PC-9 (cell line): Measurements from ENCODE around the gene ASCC1. TPM values are rescaled to one million over a fixed set of nuclear protein-coding genes. Genes with fewer than 3 reads are reported as not detected.

Experiments used
- BruUV-seq: library from RNA; stranded (reverse); fragments of 400-500 nt; replicated peaks from 2 replicates; lab custom pipeline; 2021; lab: Mats Ljungman, UMichigan
- CTCF ChIA-PET: fragments of 300-600 bp; sonication (Branson Sonifier 250); formaldehyde crosslinking; loops from one replicate; lab custom pipeline; 2022; ENCODE audit warnings: antibody characterized with exemption; lab: Charles Lee
- POLR2A ChIA-PET: fragments of 300-600 bp; sonication (Branson Sonifier 250); formaldehyde crosslinking; loops from one replicate; lab custom pipeline; 2022; ENCODE audit warnings: antibody characterized with exemption; ENCODE audit not compliant: unreplicated experiment; lab: Charles Lee
- DNase-seq, 2 experiments: peaks; one replicate each; pipeline versions ENCODE4 v3.0.0 to v3.0.0-alpha.2; 2015 to 2022; ENCODE audit warnings: mixed read lengths in 1 of 2
- H2AFZ ChIP-seq: fragments of 200-600 bp; sonication (generic); 2 replicates; pipeline ENCODE4 v1.8.1; 2017; ENCODE audit warnings: antibody characterized with exemption
- H3F3A ChIP-seq: fragments of 200-600 bp; sonication (generic); 2 replicates; pipeline ENCODE4 v1.8.1; 2017; ENCODE audit warnings: antibody characterized with exemption, mild to moderate bottlenecking, low read depth; ENCODE audit not compliant: insufficient read depth
- H3K27ac ChIP-seq: fragments of 200-600 bp; sonication (generic); 2 replicates; pipeline ENCODE4 v1.6.1; 2016; ENCODE audit warnings: mixed run types
- H3K27me3 ChIP-seq: fragments of 200-600 bp; sonication (generic); 2 replicates; pipeline ENCODE4 v1.6.1; 2016; ENCODE audit warnings: low read depth, mixed run types; ENCODE audit not compliant: insufficient read depth
- H3K36me3 ChIP-seq: fragments of 200-600 bp; sonication (generic); 2 replicates; pipeline ENCODE4 v1.6.1; 2016; ENCODE audit warnings: low read depth, mixed run types
- H3K4me1 ChIP-seq: fragments of 200-600 bp; sonication (generic); replicated peaks from 2 replicates; pipeline ENCODE4 v1.6.1; 2016; ENCODE audit warnings: mixed run types; ENCODE audit not compliant: insufficient read depth
- H3K4me2 ChIP-seq: fragments of 200-600 bp; sonication (generic); 2 replicates; pipeline ENCODE4 v1.6.1; 2017; ENCODE audit warnings: mixed run types
- H3K4me3 ChIP-seq: fragments of 200-600 bp; sonication (generic); 2 replicates; pipeline ENCODE4 v1.6.1; 2016; ENCODE audit warnings: mixed run types
- H3K79me2 ChIP-seq: fragments of 200-600 bp; sonication (generic); 2 replicates; pipeline ENCODE4 v1.6.1; 2017; ENCODE audit warnings: low read depth, mixed run types
- H3K9me2 ChIP-seq: fragments of 200-600 bp; sonication (generic); 2 replicates; pipeline ENCODE4 v1.8.1; 2017; ENCODE audit warnings: mild to moderate bottlenecking; ENCODE audit not compliant: insufficient read depth
- H3K9me3 ChIP-seq: fragments of 200-600 bp; sonication (generic); 2 replicates; pipeline ENCODE4 v1.8.1; 2016; ENCODE audit warnings: low read depth; ENCODE audit not compliant: insufficient read depth
- H4K20me1 ChIP-seq: fragments of 200-600 bp; sonication (generic); 2 replicates; pipeline ENCODE4 v1.8.1; 2017; ENCODE audit not compliant: insufficient read depth
- CTCF ChIP-seq: fragments of 200-600 bp; sonication (generic); conservative IDR thresholded peaks from 2 replicates; pipeline ENCODE4 v1.6.1; 2017; ENCODE audit warnings: mixed run types, antibody characterized with exemption, mild to moderate bottlenecking, moderate library complexity
- EZH2 ChIP-seq: fragments of 200-600 bp; sonication (generic); IDR thresholded peaks from 2 replicates; pipeline ENCODE4 v1.8.0; 2017; ENCODE audit warnings: antibody characterized with exemption, low read depth
- intact Hi-C: fragments of 100-400 bp; cut with micrococcal nuclease; formaldehyde crosslinking; loops from one replicate; pipeline ENCODE4 v1.10.0; 2022; ENCODE audit not compliant: unreplicated experiment
- total RNA-seq: library from RNA; stranded (reverse); gene quantifications from 2 replicates; pipeline ENCODE4 v1.2.3, GENCODE V29; 2021

The ASCC1 gene
- total RNA-seq, 1 experiment from 2014 or later = 129 TPM

GRCh38 chr10:72257051-72257892 is 41.2 kb upstream of the ASCC1 start:
- intact Hi-C loops = no loop called here
- Histone ChIP-seq H3K27ac (no peak overlapping the region), H3K27me3 (no peaks in the 10 kb centered on the region), H3K4me2 (no peak overlapping the region), H3K9me2 (no peaks in the 10 kb centered on the region), H3K36me3 (no peaks in the 10 kb centered on the region), H3K79me2 (no peaks in the 10 kb centered on the region), H3K4me3 (no peak overlapping the region), H3F3A (peaks cover 37% of the 10 kb centered on the region), H3K9me3 (no peaks in the 10 kb centered on the region), H3K4me1 (peaks cover 47% of the 10 kb centered on the region), H4K20me1 (no peaks in the 10 kb centered on the region), H2AFZ (no peak overlapping the region)
- no peak for DNase-seq
- no peak for TF ChIP-seq EZH2
- TF ChIP-seq CTCF = no peak
- ChIA-PET CTCF (interaction anchor here (0.7 kb wide), 1 partner anchor 121 kb away, joined by 8 read pairs; no protein-coding TSS in a partner anchor), POLR2A (no interaction called here)
- no TSS peak for BruUV-seq

GRCh38 chr10:72255977-72256729 is 40.1 kb upstream of the ASCC1 start:
- no peak overlapping the region for H3K4me2 ChIP-seq

GRCh38 chr10:72254813-72255568 is 38.9 kb upstream of the ASCC1 start:
- no peaks in the 10 kb centered on the region for H3K9me3 ChIP-seq
- no peak overlapping the region for H3K27ac ChIP-seq
- ChIA-PET CTCF (interaction anchor here (0.6 to 0.7 kb wide), 4 partner anchors 8 to 806 kb away, joined by 3 to 11 read pairs (median 6); no protein-coding TSS in a partner anchor), POLR2A (interaction anchor here (0.6 to 0.7 kb wide), 3 partner anchors 36 to 279 kb away, joined by 3 to 11 read pairs (median 3); partner anchors contain the start of gene ASCC1)
- DNase-seq = peak in 1 of 2 experiments; percentile 59
- H3K79me2 ChIP-seq = no peaks in the 10 kb centered on the region
- peaks cover 34% of the 10 kb centered on the region for H3K4me1 ChIP-seq
- H3K27me3 ChIP-seq = no peaks in the 10 kb centered on the region
- TF ChIP-seq EZH2 (no peak), CTCF (no peak)
- intact Hi-C loops = no loop called here
- H3F3A ChIP-seq = peaks cover 18% of the 10 kb centered on the region
- H2AFZ ChIP-seq = no peak overlapping the region
- no peaks in the 10 kb centered on the region for H3K9me2 ChIP-seq
- H3K4me3 ChIP-seq = no peak overlapping the region
- no peaks in the 10 kb centered on the region for H3K36me3 ChIP-seq
- H3K4me2 ChIP-seq = no peak overlapping the region
- BruUV-seq = no TSS peak
- H4K20me1 ChIP-seq = no peaks in the 10 kb centered on the region

More at GRCh38 chr10:72255977-72256729, 40.1 kb upstream of the ASCC1 start:
- ChIA-PET POLR2A (interaction anchor here (0.6 to 0.7 kb wide), 2 partner anchors 8 to 36 kb away, joined by 3 to 4 read pairs; no protein-coding TSS in a partner anchor), CTCF (interaction anchor here (0.6 to 0.7 kb wide), 3 partner anchors 21 to 805 kb away, joined by 6 to 11 read pairs (median 7); no protein-coding TSS in a partner anchor)
- intact Hi-C loops = no loop called here
- Histone ChIP-seq H3K9me2 (no peaks in the 10 kb centered on the region), H2AFZ (no peak overlapping the region), H4K20me1 (no peaks in the 10 kb centered on the region), H3K4me3 (no peak overlapping the region), H3F3A (peaks cover 26% of the 10 kb centered on the region), H3K27ac (no peak overlapping the region), H3K79me2 (no peaks in the 10 kb centered on the region), H3K4me1 (peaks cover 35% of the 10 kb centered on the region), H3K36me3 (no peaks in the 10 kb centered on the region), H3K9me3 (no peaks in the 10 kb centered on the region), H3K27me3 (no peaks in the 10 kb centered on the region)
- no peak for TF ChIP-seq EZH2
- no TSS peak for BruUV-seq
- no peak for DNase-seq
